ENCODE data around the gene DAND5. TPM values are rescaled to one million over a fixed set of nuclear protein-coding genes. Genes with fewer than 3 reads are reported as not detected.

DAND5 gene
- total RNA-seq, 1 donor from 2014 or later: not detected

DNA sequence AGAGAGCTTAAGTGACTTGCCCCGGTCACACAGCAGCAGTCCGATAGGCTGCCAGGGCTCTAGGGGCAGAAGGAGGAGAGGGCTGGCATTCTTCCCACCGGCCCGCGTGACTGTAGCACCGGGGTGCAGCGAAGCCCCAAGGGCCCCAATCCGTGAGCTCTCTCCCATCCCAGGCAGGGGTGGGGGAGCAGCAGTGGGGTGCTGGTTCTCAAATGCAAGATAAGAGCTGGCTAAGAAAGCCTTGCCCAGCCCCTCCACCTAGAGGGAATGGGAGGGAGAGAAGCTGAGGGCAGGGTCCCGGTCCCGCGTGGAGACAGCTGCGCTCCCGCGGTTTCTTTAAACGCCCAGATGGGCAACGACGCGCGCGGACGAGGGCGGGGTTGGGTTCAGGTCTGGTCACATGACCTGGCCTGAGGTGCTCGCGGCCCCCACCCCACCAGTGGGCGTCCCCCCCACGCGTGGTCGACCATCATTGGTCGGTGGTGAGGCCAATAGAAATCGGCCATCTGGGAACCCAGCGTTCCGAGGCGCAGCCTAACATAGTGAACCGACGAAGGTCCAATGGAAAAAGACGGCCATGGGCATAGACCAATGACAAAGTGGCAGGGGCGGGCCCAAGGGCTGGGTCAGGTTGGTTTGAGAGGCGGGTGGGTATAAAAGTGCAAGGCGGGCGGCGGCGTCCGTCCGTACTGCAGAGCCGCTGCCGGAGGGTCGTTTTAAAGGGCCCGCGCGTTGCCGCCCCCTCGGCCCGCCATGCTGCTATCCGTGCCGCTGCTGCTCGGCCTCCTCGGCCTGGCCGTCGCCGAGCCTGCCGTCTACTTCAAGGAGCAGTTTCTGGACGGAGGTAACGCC is 31.2 kb upstream of the DAND5 start, which contains the start of gene CALR:
TSS of gene CALR (plus strand) at position 683 of the 852 bp plus-strand sequence. CDS start at position 754, 71 bp downstream.
- Mint-ChIP-seq H3K36me3 (ENCODE audit: low read depth, unreplicated experiment) (peaks cover 22% of the 10 kb centered on the region), H3K4me3 (ENCODE audit: unreplicated experiment) (peak within 1 kb of the TSS; percentile 100), H3K4me1 (ENCODE audit: low read depth, unreplicated experiment) (peaks cover 22% of the 10 kb centered on the region), H3K9me3 (ENCODE audit: unreplicated experiment) (no peaks in the 10 kb centered on the region), H3K27me3 (ENCODE audit: low read depth, unreplicated experiment) (no peaks in the 10 kb centered on the region), H3K27ac (ENCODE audit: unreplicated experiment) (peak within 1 kb of the TSS; percentile 96)
- peaks cover 49% of the 10 kb centered on the region for H3K79me2 ChIP-seq (ENCODE audit: insufficient read depth, low read length)
- H4K20me1 ChIP-seq (ENCODE audit: insufficient read depth, low read length): peaks cover 46% of the 10 kb centered on the region
- peak; percentile 97 for DNase-seq (ENCODE audit: low read depth)
- peak within 1 kb of the TSS; percentile 70 for H2AFZ ChIP-seq (ENCODE audit: low read depth, low read length)
- no peaks in the 10 kb centered on the region for H3K9me3 ChIP-seq (ENCODE audit: insufficient read depth, low read depth, low read length)
- FAIRE-seq: peak; percentile 60
- H3K9ac ChIP-seq (ENCODE audit: low read length): peak within 1 kb of the TSS; percentile 97
- H3K27me3 ChIP-seq (ENCODE audit: insufficient read depth, low read length): no peaks in the 10 kb centered on the region
- peaks cover 26% of the 10 kb centered on the region for H3K36me3 ChIP-seq (ENCODE audit: insufficient read depth, low read length)
- H3K4me1 ChIP-seq (ENCODE audit: insufficient read depth, low read length): peaks cover 25% of the 10 kb centered on the region
- peak within 1 kb of the TSS; percentile 83 for H3K27ac ChIP-seq (ENCODE audit: low read depth, low read length)
- H3K4me2 ChIP-seq (ENCODE audit: low read length): peak within 1 kb of the TSS; percentile 97
- H3K4me3 ChIP-seq (ENCODE audit: insufficient read depth, low read depth, low read length): peak within 1 kb of the TSS; percentile 91
- no peak for TF ChIP-seq EZH2 (IDR thresholded peaks at IDR 0.05; ENCODE audit: insufficient read depth, low read length)
- TF ChIP-seq, protein P1, sequence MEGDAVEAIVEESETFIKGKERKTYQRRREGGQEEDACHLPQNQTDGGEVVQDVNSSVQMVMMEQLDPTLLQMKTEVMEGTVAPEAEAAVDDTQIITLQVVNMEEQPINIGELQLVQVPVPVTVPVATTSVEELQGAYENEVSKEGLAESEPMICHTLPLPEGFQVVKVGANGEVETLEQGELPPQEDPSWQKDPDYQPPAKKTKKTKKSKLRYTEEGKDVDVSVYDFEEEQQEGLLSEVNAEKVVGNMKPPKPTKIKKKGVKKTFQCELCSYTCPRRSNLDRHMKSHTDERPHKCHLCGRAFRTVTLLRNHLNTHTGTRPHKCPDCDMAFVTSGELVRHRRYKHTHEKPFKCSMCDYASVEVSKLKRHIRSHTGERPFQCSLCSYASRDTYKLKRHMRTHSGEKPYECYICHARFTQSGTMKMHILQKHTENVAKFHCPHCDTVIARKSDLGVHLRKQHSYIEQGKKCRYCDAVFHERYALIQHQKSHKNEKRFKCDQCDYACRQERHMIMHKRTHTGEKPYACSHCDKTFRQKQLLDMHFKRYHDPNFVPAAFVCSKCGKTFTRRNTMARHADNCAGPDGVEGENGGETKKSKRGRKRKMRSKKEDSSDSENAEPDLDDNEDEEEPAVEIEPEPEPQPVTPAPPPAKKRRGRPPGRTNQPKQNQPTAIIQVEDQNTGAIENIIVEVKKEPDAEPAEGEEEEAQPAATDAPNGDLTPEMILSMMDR (IDR thresholded peaks at IDR 0.05; ENCODE audit: insufficient read depth, low read depth, low read length): no peak

DNA sequence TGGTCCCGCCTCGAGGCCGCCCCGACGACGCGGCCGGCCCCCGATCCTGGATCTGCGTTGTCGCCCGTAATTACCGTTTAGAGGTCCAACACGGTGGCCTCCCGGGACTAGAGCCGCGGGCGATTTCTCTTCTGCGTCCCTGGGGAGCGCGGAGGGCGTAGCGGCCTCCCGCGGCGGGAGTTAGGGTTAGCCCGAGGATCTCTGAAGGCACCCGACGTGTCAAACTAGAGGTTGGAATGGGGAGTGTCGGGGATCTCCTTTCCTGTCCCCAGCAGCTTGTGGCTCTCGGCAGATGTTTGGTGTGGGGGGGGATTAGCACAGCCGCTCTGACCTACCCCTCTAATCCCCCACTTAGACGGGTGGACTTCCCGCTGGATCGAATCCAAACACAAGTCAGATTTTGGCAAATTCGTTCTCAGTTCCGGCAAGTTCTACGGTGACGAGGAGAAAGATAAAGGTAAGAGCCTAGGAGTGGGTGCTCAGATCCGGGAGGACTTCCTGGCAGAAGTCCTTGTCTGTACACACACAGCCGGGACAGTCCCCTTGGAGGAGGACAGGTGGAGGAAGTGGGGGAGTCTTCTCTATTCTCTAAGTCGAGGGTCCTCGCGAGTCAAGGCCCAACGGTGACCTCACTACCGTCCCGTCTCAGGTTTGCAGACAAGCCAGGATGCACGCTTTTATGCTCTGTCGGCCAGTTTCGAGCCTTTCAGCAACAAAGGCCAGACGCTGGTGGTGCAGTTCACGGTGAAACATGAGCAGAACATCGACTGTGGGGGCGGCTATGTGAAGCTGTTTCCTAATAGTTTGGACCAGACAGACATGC is 30.4 kb upstream of the DAND5 start:
- peak; percentile 30 for DNase-seq (ENCODE audit: low read depth)
- peaks cover 22% of the 10 kb centered on the region for H3K36me3 Mint-ChIP-seq (ENCODE audit: low read depth, unreplicated experiment)
- peak overlapping the region; percentile 97 for H3K4me2 ChIP-seq (ENCODE audit: low read length)
- peak overlapping the region; percentile 97 for H3K9ac ChIP-seq (ENCODE audit: low read length)
- H3K36me3 ChIP-seq (ENCODE audit: insufficient read depth, low read length): peaks cover 32% of the 10 kb centered on the region
- H3K27me3 ChIP-seq (ENCODE audit: insufficient read depth, low read length): no peaks in the 10 kb centered on the region
- TF ChIP-seq, protein P1 (IDR thresholded peaks at IDR 0.05; ENCODE audit: insufficient read depth, low read depth, low read length): no peak
- TF ChIP-seq EZH2 (IDR thresholded peaks at IDR 0.05; ENCODE audit: insufficient read depth, low read length): no peak
- no peaks in the 10 kb centered on the region for H3K27me3 Mint-ChIP-seq (ENCODE audit: low read depth, unreplicated experiment)
- peaks cover 31% of the 10 kb centered on the region for H3K4me1 ChIP-seq (ENCODE audit: insufficient read depth, low read length)
- peak overlapping the region; percentile 83 for H3K27ac ChIP-seq (ENCODE audit: low read depth, low read length)
- H3K9me3 Mint-ChIP-seq (ENCODE audit: unreplicated experiment): no peaks in the 10 kb centered on the region
- H3K4me1 Mint-ChIP-seq (ENCODE audit: low read depth, unreplicated experiment): peaks cover 29% of the 10 kb centered on the region
- H3K9me3 ChIP-seq (ENCODE audit: insufficient read depth, low read depth, low read length): no peaks in the 10 kb centered on the region
- no peak for FAIRE-seq
- no peak overlapping the region for H2AFZ ChIP-seq (ENCODE audit: low read depth, low read length)
- peak overlapping the region; percentile 96 for H3K27ac Mint-ChIP-seq (ENCODE audit: unreplicated experiment)
- peak overlapping the region; percentile 91 for H3K4me3 ChIP-seq (ENCODE audit: insufficient read depth, low read depth, low read length)
- peaks cover 54% of the 10 kb centered on the region for H4K20me1 ChIP-seq (ENCODE audit: insufficient read depth, low read length)
- H3K79me2 ChIP-seq (ENCODE audit: insufficient read depth, low read length): peaks cover 52% of the 10 kb centered on the region
- peak overlapping the region; percentile 100 for H3K4me3 Mint-ChIP-seq (ENCODE audit: unreplicated experiment)

Data from astrocyte (in vitro differentiated cells and primary cell).